Nephron progenitor cell (in vitro differentiated cells): Measurements from ENCODE around the gene NPIPB5.
A peak's percentile ranks its signal among the peaks of the same experiment; 100 is the strongest.
"Not testable (repeated sequence)": the region's sequence is repeated elsewhere in the genome, so short reads cannot be mapped to it uniquely, and the experiment has no call there.

ENCODE experiments used
- DNase-seq: peaks from one replicate; pipeline ENCODE4 v3.0.0; 2021
- H3K27ac Mint-ChIP-seq: 2 replicates; pipeline ENCODE4 v1.8.0; 2021; ENCODE audit warnings: mild to moderate bottlenecking, moderate library complexity, mixed read lengths
- H3K27me3 Mint-ChIP-seq: 2 replicates; pipeline ENCODE4 v1.8.0; 2021; ENCODE audit warnings: mild to moderate bottlenecking, low read depth, mixed read lengths; ENCODE audit not compliant: poor library complexity
- H3K36me3 Mint-ChIP-seq: 2 replicates; pipeline ENCODE4 v1.8.0; 2021; ENCODE audit warnings: low read depth, mixed read lengths
- H3K4me1 Mint-ChIP-seq: 2 replicates; pipeline ENCODE4 v1.8.0; 2021; ENCODE audit warnings: mixed read lengths
- H3K4me3 Mint-ChIP-seq: 2 replicates; pipeline ENCODE4 v1.8.0; 2021; ENCODE audit warnings: mild to moderate bottlenecking, moderate library complexity, mixed read lengths
- H3K9me3 Mint-ChIP-seq: 2 replicates; pipeline ENCODE4 v1.8.0; 2021; ENCODE audit warnings: mild to moderate bottlenecking, moderate library complexity, mixed read lengths

Gene NPIPB5

GRCh38 chr16:22510591-22510990 is at the start of gene NPIPB5:
NPIPB5 (plus strand) TSS chr16:22510891; CDS start chr16:22513802, 2,911 bp downstream.
- not testable (repeated sequence) for H3K27ac Mint-ChIP-seq, DNase-seq, H3K4me3 Mint-ChIP-seq, H3K9me3 Mint-ChIP-seq, H3K27me3 Mint-ChIP-seq, H3K36me3 Mint-ChIP-seq, H3K4me1 Mint-ChIP-seq

- H3K27ac Mint-ChIP-seq, H3K36me3 Mint-ChIP-seq, H3K9me3 Mint-ChIP-seq, DNase-seq, H3K27me3 Mint-ChIP-seq, H3K4me3 Mint-ChIP-seq, H3K4me1 Mint-ChIP-seq: not testable (repeated sequence)
Measured at GRCh38 chr16:22468846-22469245, 41.8 kb upstream of the NPIPB5 start.

DNA sequence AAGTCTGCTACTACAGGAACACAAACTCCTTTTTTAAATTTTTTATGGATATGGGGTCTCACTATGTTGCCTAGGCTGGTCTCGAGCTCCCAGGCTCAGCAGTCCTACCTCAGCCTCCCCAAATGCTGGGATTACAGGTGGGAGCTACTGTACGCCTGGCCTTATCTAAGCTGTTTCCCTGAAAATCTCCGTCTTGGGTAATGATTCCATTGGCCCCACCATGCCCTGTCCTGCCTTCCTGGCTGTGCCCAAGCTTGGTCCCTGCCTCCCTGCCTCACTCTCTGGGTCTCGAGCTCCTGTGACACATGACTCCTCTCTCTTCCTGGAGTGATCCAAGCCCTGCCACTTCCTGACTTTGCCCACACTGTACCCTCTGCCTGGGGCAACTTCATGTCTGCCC is 27.3 kb downstream of the NPIPB5 start:
- peak overlapping the region; percentile 92 for H3K27ac Mint-ChIP-seq
- H3K4me1 Mint-ChIP-seq, DNase-seq, H3K9me3 Mint-ChIP-seq, H3K4me3 Mint-ChIP-seq, H3K27me3 Mint-ChIP-seq, H3K36me3 Mint-ChIP-seq: not testable (repeated sequence)

GRCh38 chr16:22544809-22545208 is 34.1 kb downstream of the NPIPB5 start:
- not testable (repeated sequence) for H3K36me3 Mint-ChIP-seq

DNA sequence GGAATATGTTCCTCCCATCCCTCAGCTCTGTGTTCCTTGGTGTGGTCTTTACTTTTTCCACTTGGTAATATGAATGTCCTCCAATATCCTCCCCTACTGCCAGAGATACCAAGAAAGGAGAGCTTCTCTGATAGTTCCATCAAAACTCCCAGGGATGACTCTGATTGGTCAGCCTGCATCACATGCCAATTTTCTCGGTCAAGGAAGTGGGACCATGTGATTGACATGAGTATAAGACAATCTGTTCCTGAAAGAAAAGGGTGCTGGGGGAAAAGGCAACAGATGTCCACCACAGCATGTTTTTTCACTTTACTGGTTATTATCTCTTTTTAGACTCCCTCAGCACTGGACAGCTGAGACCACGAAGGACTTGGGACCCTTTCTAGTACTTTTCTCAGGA is 35.9 kb downstream of the NPIPB5 start:
- not testable (repeated sequence) for H3K4me3 Mint-ChIP-seq, H3K4me1 Mint-ChIP-seq, H3K9me3 Mint-ChIP-seq, H3K36me3 Mint-ChIP-seq, H3K27me3 Mint-ChIP-seq, H3K27ac Mint-ChIP-seq, DNase-seq

More at GRCh38 chr16:22544809-22545208, 34.1 kb downstream of the NPIPB5 start:
- DNase-seq, H3K4me3 Mint-ChIP-seq, H3K27me3 Mint-ChIP-seq, H3K4me1 Mint-ChIP-seq, H3K9me3 Mint-ChIP-seq, H3K27ac Mint-ChIP-seq: not testable (repeated sequence)

GRCh38 chr16:22547170-22547765 is 36.6 kb downstream of the NPIPB5 start:
- H3K9me3 Mint-ChIP-seq, H3K4me3 Mint-ChIP-seq, H3K36me3 Mint-ChIP-seq, H3K4me1 Mint-ChIP-seq, DNase-seq, H3K27me3 Mint-ChIP-seq, H3K27ac Mint-ChIP-seq: not testable (repeated sequence)

GRCh38 chr16:22549853-22550252 is 39.2 kb downstream of the NPIPB5 start:
- not testable (repeated sequence) for H3K4me3 Mint-ChIP-seq, H3K27me3 Mint-ChIP-seq, H3K4me1 Mint-ChIP-seq, H3K9me3 Mint-ChIP-seq, H3K36me3 Mint-ChIP-seq, H3K27ac Mint-ChIP-seq, DNase-seq

GRCh38 chr16:22551143-22551542 is 40.5 kb downstream of the NPIPB5 start:
- H3K4me1 Mint-ChIP-seq, H3K9me3 Mint-ChIP-seq, H3K27ac Mint-ChIP-seq, H3K27me3 Mint-ChIP-seq, DNase-seq, H3K36me3 Mint-ChIP-seq, H3K4me3 Mint-ChIP-seq: not testable (repeated sequence)

DNA sequence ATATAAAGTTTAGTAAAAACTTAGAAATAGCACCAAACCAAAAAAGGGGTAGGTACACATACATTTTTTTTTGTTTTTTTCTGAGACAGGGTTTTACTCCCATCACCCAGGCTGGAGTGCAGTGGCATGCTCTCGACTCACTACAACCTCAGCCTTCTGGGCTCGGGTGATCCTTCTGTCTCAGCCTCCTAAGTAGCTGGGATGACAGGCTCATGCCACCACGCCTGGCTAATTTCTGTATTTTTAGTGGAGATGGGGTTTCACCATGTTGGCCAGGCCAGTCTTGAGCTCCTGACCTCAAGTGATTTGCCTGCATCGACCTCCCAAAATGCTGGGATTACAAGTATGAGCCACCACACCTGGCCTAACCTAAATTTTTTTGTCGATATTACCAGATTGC is 41.0 kb downstream of the NPIPB5 start:
- not testable (repeated sequence) for H3K36me3 Mint-ChIP-seq, H3K9me3 Mint-ChIP-seq, H3K4me1 Mint-ChIP-seq, DNase-seq, H3K27me3 Mint-ChIP-seq, H3K4me3 Mint-ChIP-seq, H3K27ac Mint-ChIP-seq

DNA sequence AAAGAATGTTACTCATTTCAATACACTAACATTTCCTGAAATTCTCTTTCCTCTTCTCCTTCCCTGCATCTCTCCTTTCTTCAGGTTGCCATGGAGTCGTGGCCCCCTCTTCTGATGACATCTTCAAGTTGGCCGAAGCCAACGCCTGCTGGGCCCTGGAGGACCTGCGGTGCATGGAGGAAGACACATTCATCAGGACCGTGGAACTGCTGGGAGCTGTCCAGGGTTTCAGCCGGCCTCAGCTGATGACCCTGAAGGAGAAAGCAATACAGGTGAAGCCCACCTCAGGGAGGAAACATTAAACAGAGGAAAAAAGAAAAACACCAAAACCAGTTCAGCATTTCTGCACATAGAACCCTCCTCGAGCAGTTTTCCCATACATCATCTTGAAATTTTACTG is 46.1 kb downstream of the NPIPB5 start:
- H3K9me3 Mint-ChIP-seq, H3K27ac Mint-ChIP-seq, H3K4me1 Mint-ChIP-seq, H3K27me3 Mint-ChIP-seq, DNase-seq, H3K36me3 Mint-ChIP-seq, H3K4me3 Mint-ChIP-seq: not testable (repeated sequence)
